NCI-H748 (cell line): ENCODE measurements around the gene IDS.
"Not testable (repeated sequence)": the region's sequence is repeated elsewhere in the genome, so short reads cannot be mapped to it uniquely, and the experiment has no call there.

ENCODE experiments used
- DNase-seq: peaks from one replicate; lab custom pipeline; 2025; ENCODE audit not compliant: unreplicated experiment; lab: John Stamatoyannopoulos, UW

The IDS gene

GRCh38 chrX:149502923-149503322 is 2.2 kb downstream of the IDS start:
- not testable (repeated sequence) for DNase-seq

GRCh38 chrX:149499766-149500165 is 5.3 kb downstream of the IDS start:
- DNase-seq, result no peak

GRCh38 chrX:149498767-149499166 is 6.3 kb downstream of the IDS start:
- no peak for DNase-seq

GRCh38 chrX:149497626-149498025 is 7.5 kb downstream of the IDS start:
- no peak for DNase-seq

- no peak for DNase-seq
Observed at GRCh38 chrX:149497054-149497453, 8.1 kb downstream of the IDS start.

GRCh38 chrX:149495573-149496071 is 9.5 kb downstream of the IDS start:
- no peak for DNase-seq

- DNase-seq, result no peak
Observed at GRCh38 chrX:149494844-149495565, 10.1 kb downstream of the IDS start.

GRCh38 chrX:149493567-149494562 is 11.2 kb downstream of the IDS start:
- DNase-seq, result no peak

- DNase-seq, result no peak
Observed at GRCh38 chrX:149491812-149492211, 13.3 kb downstream of the IDS start.

- no peak for DNase-seq
Observed at GRCh38 chrX:149490100-149490499, 15.0 kb downstream of the IDS start.

- not testable (repeated sequence) for DNase-seq
Observed at GRCh38 chrX:149488411-149489052, 16.6 kb downstream of the IDS start.

- DNase-seq, result not testable (repeated sequence)
Observed at GRCh38 chrX:149488008-149488407, 17.1 kb downstream of the IDS start.

- no peak for DNase-seq
Observed at GRCh38 chrX:149487292-149487691, 17.8 kb downstream of the IDS start.

- no peak for DNase-seq
Observed at GRCh38 chrX:149476513-149476912, 28.6 kb downstream of the IDS start.

- no peak for DNase-seq
Observed at GRCh38 chrX:149473966-149474365, 31.1 kb downstream of the IDS start.

- DNase-seq, result no peak
Observed at GRCh38 chrX:149473092-149473491, 32.0 kb downstream of the IDS start.

- no peak for DNase-seq
Observed at GRCh38 chrX:149472625-149473024, 32.5 kb downstream of the IDS start.

GRCh38 chrX:149471397-149471796 is 33.7 kb downstream of the IDS start:
- peak; percentile 18 for DNase-seq

GRCh38 chrX:149470955-149471354 is 34.2 kb downstream of the IDS start:
- peak; percentile 78 for DNase-seq

GRCh38 chrX:149469406-149469805 is 35.7 kb downstream of the IDS start:
- no peak for DNase-seq

- no peak for DNase-seq
Observed at GRCh38 chrX:149467920-149468319, 37.2 kb downstream of the IDS start.
